Endothelial cell of umbilical vein (primary cell): ENCODE data around the gene RASGRF1. TPM values are rescaled to one million over a fixed set of nuclear protein-coding genes. Genes with fewer than 3 reads are reported as not detected.

ENCODE experiments used
- BruUV-seq: library from RNA; stranded (reverse); fragments of 400-500 nt; replicated peaks from 2 replicates; lab custom pipeline; 2021; lab: Mats Ljungman, UMichigan
- CTCF ChIA-PET: fragments of 300-600, 350-600 bp; sonication (Branson Sonifier 250); formaldehyde crosslinking; loops from one replicate; lab custom pipeline; 2021; ENCODE audit warnings: antibody characterized with exemption, inconsistent platforms; lab: Charles Lee
- POLR2A ChIA-PET: fragments of 300-600, 350-600 bp; sonication (Branson Sonifier 250); formaldehyde crosslinking; loops from one replicate; lab custom pipeline; 2021; ENCODE audit warnings: antibody characterized with exemption, inconsistent platforms; lab: Charles Lee
- DNase-seq: peaks from one replicate; pipeline ENCODE4 v3.0.0-alpha.2; 2011; ENCODE audit warnings: low read depth, low spot score
- FAIRE-seq: peaks from 2 replicates; lab custom pipeline; 2011; peaks lifted over from hg19 to GRCh38; lab: Jason Lieb, UNC
- H2AFZ ChIP-seq: 2 replicates; pipeline ENCODE4 v1.6.0; 2012; ENCODE audit warnings: low read depth, low read length, control low read depth, inconsistent platforms
- H3K27ac ChIP-seq: 2 replicates; pipeline ENCODE4 v1.5.1; 2011; ENCODE audit warnings: low read depth, mild to moderate bottlenecking, control low read depth, low read length, moderate library complexity; ENCODE audit not compliant: insufficient read depth
- H3K27me3 ChIP-seq, 2 experiments: 2 replicates each; pipeline versions ENCODE4 v1.6.0 to v1.6.1; 2011; ENCODE audit warnings: low read length in 2 of 2, mixed read lengths in 1 of 2; ENCODE audit not compliant: control insufficient read depth in 2 of 2, insufficient read depth in 2 of 2
- H3K36me3 ChIP-seq, 2 experiments: 2 replicates in 1 of 2; 3 replicates in 1 of 2; pipeline ENCODE4 v1.5.1; 2011; ENCODE audit warnings: low read length in 2 of 2, mild to moderate bottlenecking in 1 of 2, moderate library complexity in 1 of 2; ENCODE audit not compliant: control insufficient read depth in 2 of 2, insufficient read depth in 2 of 2; ENCODE audit errors: extremely low read depth in 1 of 2
- H3K4me1 ChIP-seq: 3 replicates; pipeline ENCODE4 v1.5.1; 2011; ENCODE audit warnings: mild to moderate bottlenecking, low read length; ENCODE audit not compliant: control insufficient read depth, insufficient read depth; ENCODE audit errors: extremely low read depth
- H3K4me2 ChIP-seq: 2 replicates; pipeline ENCODE4 v1.6.1; 2011; ENCODE audit warnings: low read length, control low read depth, mixed read lengths; ENCODE audit not compliant: insufficient read depth
- H3K4me3 ChIP-seq, 3 experiments: fragments of 200-600 bp in 1 of 3; sonication (generic), shearing (Covaris generic) in 1 of 3; replicated peaks in 1 of 3; 2 replicates each; pipeline ENCODE4 v1.5.1; 2011 to 2016; ENCODE audit warnings: control low read depth in 3 of 3, low read length in 3 of 3, mild to moderate bottlenecking in 2 of 3, inconsistent platforms in 1 of 3, low read depth in 1 of 3, moderate library complexity in 1 of 3; ENCODE audit not compliant: insufficient read depth in 1 of 3
- H3K79me2 ChIP-seq: 2 replicates; pipeline ENCODE4 v1.6.0; 2012; ENCODE audit warnings: low read length, inconsistent platforms; ENCODE audit not compliant: control insufficient read depth, insufficient read depth
- H3K9ac ChIP-seq: replicated peaks from 2 replicates; pipeline ENCODE3; 2011; ENCODE audit warnings: low read length, control low read depth; ENCODE audit not compliant: insufficient read depth; ENCODE audit errors: extremely low read depth
- H3K9me1 ChIP-seq: replicated peaks from 3 replicates; pipeline ENCODE4 v1.6.0; 2011; ENCODE audit warnings: mild to moderate bottlenecking, low read length; ENCODE audit not compliant: control insufficient read depth, insufficient read depth; ENCODE audit errors: extremely low read depth
- H3K9me3 ChIP-seq: replicated peaks from 2 replicates; pipeline ENCODE4 v1.5.1; 2012; ENCODE audit warnings: low read length, inconsistent platforms; ENCODE audit not compliant: control insufficient read depth, insufficient read depth
- H4K20me1 ChIP-seq: replicated peaks from 2 replicates; pipeline ENCODE3; 2011; ENCODE audit warnings: mild to moderate bottlenecking, low read length; ENCODE audit not compliant: control insufficient read depth, insufficient read depth; ENCODE audit errors: extremely low read depth
- CTCF ChIP-seq, 2 donors: IDR thresholded peaks; 1 replicate in 1 of 2; 2 replicates in 1 of 2; pipeline ENCODE4 v1.5.1; 2011; ENCODE audit warnings: low read length in 2 of 2, mild to moderate bottlenecking in 2 of 2, moderate library complexity in 2 of 2, control low read depth in 1 of 2, inconsistent platforms in 1 of 2, low read depth in 1 of 2; ENCODE audit not compliant: insufficient read depth in 1 of 2; ENCODE audit errors: extremely low read depth in 1 of 2
- EZH2 ChIP-seq: IDR thresholded peaks from 2 replicates; pipeline ENCODE4 v1.6.1; 2012; ENCODE audit warnings: borderline replicate concordance, low read depth, mild to moderate bottlenecking, moderate library complexity, low read length, inconsistent platforms; ENCODE audit not compliant: severe bottlenecking
- FOS ChIP-seq: IDR thresholded peaks from 2 replicates; pipeline ENCODE4 v1.6.1; 2011; ENCODE audit warnings: mild to moderate bottlenecking, low read length, moderate library complexity, borderline replicate concordance; ENCODE audit not compliant: insufficient read depth
- GATA2 ChIP-seq: IDR thresholded peaks from 2 replicates; pipeline ENCODE4 v1.7.0; 2011; ENCODE audit warnings: low read depth, mild to moderate bottlenecking, moderate library complexity, mixed read lengths, low read length; ENCODE audit not compliant: insufficient read length, insufficient read depth
- JUN ChIP-seq: IDR thresholded peaks from 2 replicates; pipeline ENCODE4 v1.6.1; 2011; ENCODE audit warnings: borderline replicate concordance, low read depth; ENCODE audit not compliant: insufficient read length, insufficient read depth
- MYC ChIP-seq: IDR thresholded peaks from one replicate; pipeline ENCODE4 v1.6.1; 2011; ENCODE audit warnings: mild to moderate bottlenecking, low read depth, low read length
- POLR2A ChIP-seq: IDR thresholded peaks from 2 replicates; pipeline ENCODE4 v1.6.1; 2012; ENCODE audit warnings: low read depth, mild to moderate bottlenecking, control low read depth, low read length
- POLR2AphosphoS5 ChIP-seq: IDR thresholded peaks from 2 replicates; pipeline ENCODE4 v1.6.1; 2012; ENCODE audit warnings: low read depth, mild to moderate bottlenecking, control low read depth, low read length, moderate library complexity; ENCODE audit not compliant: insufficient read depth
- dilution Hi-C: fragments of 300-500 bp; cut with MboI; formaldehyde crosslinking; loops from one replicate; pipeline ENCODE4 v1.15.0; 2019; ENCODE audit warnings: low sequenced_read_pairs; ENCODE audit not compliant: extremely low pct_ligation_motif_present
- intact Hi-C: fragments of 100-400 bp; cut with micrococcal nuclease; formaldehyde crosslinking; loops from one replicate; pipeline ENCODE4 v1.10.0; 2022
- polyA plus RNA-seq, 4 experiments: library from polyadenylated mRNA; depleted of rRNA in 3 of 4; stranded (reverse) in 3 of 4; unstranded in 1 of 4; fragments of >200 nt; gene quantifications; 2 replicates each; pipeline versions ENCODE4 v1.2.1 to v1.2.3, GENCODE V29; 2011 to 2012; ENCODE audit warnings: missing spikeins in 1 of 4
- total RNA-seq: library from RNA; stranded (reverse); gene quantifications from 2 replicates; pipeline ENCODE4 v1.2.3, GENCODE V29; 2021
- TF ChIP-seq, protein P1 (sequence below): IDR thresholded peaks from 2 replicates; pipeline ENCODE4 v1.6.1; 2011; ENCODE audit not compliant: insufficient read depth, insufficient read length

RASGRF1 gene
- total and polyA plus RNA-seq, 2 donors (not counting 3 experiments of a cell fraction or from before 2014, with no cell fraction given): 0.04 TPM; not detected in 1

DNA sequence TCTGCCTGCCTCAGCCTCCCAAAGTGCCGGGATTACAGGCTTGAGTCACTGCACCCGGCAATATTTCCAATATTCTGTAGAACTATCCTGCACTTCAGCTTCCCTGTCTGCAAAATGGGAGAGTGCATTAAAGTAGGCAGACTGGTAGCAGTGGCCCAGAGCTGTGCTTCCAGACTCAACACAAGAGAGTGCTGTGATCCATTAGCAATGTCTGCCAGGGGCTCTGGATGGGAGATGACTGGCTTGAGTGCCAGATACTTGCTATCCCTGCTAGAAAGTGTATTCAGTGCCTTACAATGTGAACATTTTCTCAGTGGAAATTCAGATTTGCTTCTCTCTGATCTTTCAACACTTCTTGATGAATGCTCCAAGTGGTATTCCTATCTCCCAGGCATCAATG, 80.3 kb downstream of the RASGRF1 start:
- H3K4me1 ChIP-seq: no peaks in the 10 kb centered on the region
- H3K9me3 ChIP-seq: no peaks in the 10 kb centered on the region
- H3K4me2 ChIP-seq: no peak overlapping the region
- no peaks in the 10 kb centered on the region for H3K36me3 ChIP-seq
- intact Hi-C loops (no loop called here), dilution Hi-C loops (no loop called here)
- FAIRE-seq (no peak), DNase-seq (no peak)
- ChIA-PET POLR2A (no interaction called here), CTCF (no interaction called here)
- peaks cover 0 to 3% of the 10 kb centered on the region in 2 experiments for H3K27me3 ChIP-seq
- TF ChIP-seq JUN: no peak
- TF ChIP-seq MYC: no peak
- no TSS peak for BruUV-seq
- H3K9ac ChIP-seq: no peak overlapping the region
- no peak overlapping the region for H3K4me3 ChIP-seq
- H3K9me1 ChIP-seq: no peaks in the 10 kb centered on the region
- H3K27ac ChIP-seq: no peak overlapping the region
- H2AFZ ChIP-seq: no peak overlapping the region
- no peaks in the 10 kb centered on the region for H3K79me2 ChIP-seq
- no peaks in the 10 kb centered on the region for H4K20me1 ChIP-seq

- no TSS peak for BruUV-seq
- FAIRE-seq (no peak), DNase-seq (no peak)
- H2AFZ ChIP-seq: no peak overlapping the region
- H3K36me3 ChIP-seq: no peaks in the 10 kb centered on the region
- ChIA-PET CTCF (no interaction called here), POLR2A (no interaction called here)
- TF ChIP-seq POLR2A (no peak), GATA2 (no peak), POLR2AphosphoS5 (no peak), FOS (no peak), EZH2 (no peak), CTCF (IDR thresholded peaks at IDR 0.05; ENCODE audit: extremely low read depth in 1 of 2, insufficient read depth in 1 of 2, low read depth in 1 of 2, low read length in 2 of 2) (no peak), MYC (no peak), JUN (no peak)
- TF ChIP-seq, protein P1, sequence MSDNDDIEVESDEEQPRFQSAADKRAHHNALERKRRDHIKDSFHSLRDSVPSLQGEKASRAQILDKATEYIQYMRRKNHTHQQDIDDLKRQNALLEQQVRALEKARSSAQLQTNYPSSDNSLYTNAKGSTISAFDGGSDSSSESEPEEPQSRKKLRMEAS: no peak
- no peaks in the 10 kb centered on the region for H3K9me3 ChIP-seq
- H3K9me1 ChIP-seq: no peaks in the 10 kb centered on the region
- H3K27me3 ChIP-seq: peaks cover 0 to 3% of the 10 kb centered on the region in 2 experiments
- H3K4me3 ChIP-seq: no peak overlapping the region
- dilution Hi-C loops (no loop called here), intact Hi-C loops (no loop called here)
- H3K4me2 ChIP-seq: no peak overlapping the region
- H3K27ac ChIP-seq: no peak overlapping the region
- no peak overlapping the region for H3K9ac ChIP-seq
- H3K4me1 ChIP-seq: peaks cover 7% of the 10 kb centered on the region
- no peaks in the 10 kb centered on the region for H4K20me1 ChIP-seq
- H3K79me2 ChIP-seq: no peaks in the 10 kb centered on the region
Observed at GRCh38 chr15:79009379-79009778, 81.2 kb downstream of the RASGRF1 start.
